Esophagus squamous epithelium (tissue), 4 donors: ENCODE data around the gene LSG1.

Experiments used
- POLR2A ChIP-seq, 4 donors: fragments of 450-650 bp; IDR thresholded peaks; one replicate each; pipeline ENCODE4 v1.6.1; 2017; ENCODE audit warnings: antibody characterized with exemption in 4 of 4, mild to moderate bottlenecking in 4 of 4, moderate library complexity in 3 of 4
- TF ChIP-seq, protein P1 (sequence below), 6 experiments: fragments of 450-650 bp in 4 of 6; fragments of 200-600 bp in 2 of 6; sonication (generic) in 2 of 6; IDR thresholded peaks; one replicate each; pipeline ENCODE4 v1.5.1; 2016 to 2019; ENCODE audit warnings: antibody characterized with exemption in 6 of 6, mild to moderate bottlenecking in 4 of 6, moderate library complexity in 4 of 6

DNA sequence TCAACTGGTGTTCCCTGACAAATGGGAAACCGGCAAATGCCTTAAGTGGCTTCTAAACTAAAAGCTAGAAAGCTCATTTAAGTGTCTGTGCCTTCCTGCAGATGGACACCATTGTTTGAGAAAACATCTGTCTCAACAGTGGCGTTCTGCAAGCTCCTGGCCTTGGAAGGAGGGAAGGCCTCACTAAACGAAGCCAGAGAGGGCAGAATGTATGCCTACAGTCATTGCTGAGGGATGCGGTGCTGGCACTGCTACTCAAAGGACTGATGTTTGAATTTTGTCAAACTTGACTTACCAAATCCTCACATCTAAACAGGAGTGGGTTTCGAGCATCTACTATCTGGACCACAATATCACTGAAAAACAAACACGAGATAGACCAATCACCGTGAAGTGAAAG, 12.2 kb downstream of the LSG1 start:
- TF ChIP-seq, protein P1, sequence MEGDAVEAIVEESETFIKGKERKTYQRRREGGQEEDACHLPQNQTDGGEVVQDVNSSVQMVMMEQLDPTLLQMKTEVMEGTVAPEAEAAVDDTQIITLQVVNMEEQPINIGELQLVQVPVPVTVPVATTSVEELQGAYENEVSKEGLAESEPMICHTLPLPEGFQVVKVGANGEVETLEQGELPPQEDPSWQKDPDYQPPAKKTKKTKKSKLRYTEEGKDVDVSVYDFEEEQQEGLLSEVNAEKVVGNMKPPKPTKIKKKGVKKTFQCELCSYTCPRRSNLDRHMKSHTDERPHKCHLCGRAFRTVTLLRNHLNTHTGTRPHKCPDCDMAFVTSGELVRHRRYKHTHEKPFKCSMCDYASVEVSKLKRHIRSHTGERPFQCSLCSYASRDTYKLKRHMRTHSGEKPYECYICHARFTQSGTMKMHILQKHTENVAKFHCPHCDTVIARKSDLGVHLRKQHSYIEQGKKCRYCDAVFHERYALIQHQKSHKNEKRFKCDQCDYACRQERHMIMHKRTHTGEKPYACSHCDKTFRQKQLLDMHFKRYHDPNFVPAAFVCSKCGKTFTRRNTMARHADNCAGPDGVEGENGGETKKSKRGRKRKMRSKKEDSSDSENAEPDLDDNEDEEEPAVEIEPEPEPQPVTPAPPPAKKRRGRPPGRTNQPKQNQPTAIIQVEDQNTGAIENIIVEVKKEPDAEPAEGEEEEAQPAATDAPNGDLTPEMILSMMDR (IDR thresholded peaks at IDR 0.05): no peak
- TF ChIP-seq POLR2A (IDR thresholded peaks at IDR 0.05): no peak
